RWPE2 (cell line): ENCODE measurements around the gene CALHM3.

Source experiments
- ATAC-seq: fragments of 200-7000 bp; cut with Tn5 transposase; 3 replicates; pipeline ENCODE4 v1.9.1; 2021; ENCODE audit warnings: low read depth
- DNase-seq: peaks from one replicate; pipeline ENCODE4 v3.0.0-alpha.2; 2020; ENCODE audit warnings: low spot score
- H3K27ac ChIP-seq: fragments of 450-650 bp; 2 replicates; pipeline ENCODE4 v1.5.1; 2017; ENCODE audit warnings: mild to moderate bottlenecking; ENCODE audit not compliant: poor library complexity, severe bottlenecking
- H3K27me3 ChIP-seq: fragments of 250-450 bp; sonication (Bioruptor Pico); 2 replicates; pipeline ENCODE4 v1.5.1; 2021; ENCODE audit warnings: mild to moderate bottlenecking, moderate library complexity; ENCODE audit not compliant: insufficient read depth, poor library complexity, severe bottlenecking
- H3K36me3 ChIP-seq: fragments of 250-450 bp; sonication (Bioruptor Pico); 2 replicates; pipeline ENCODE4 v1.5.1; 2020; ENCODE audit warnings: low read depth, mild to moderate bottlenecking, moderate library complexity
- H3K4me1 ChIP-seq: fragments of 250-450 bp; sonication (Bioruptor Pico); 2 replicates; pipeline ENCODE4 v1.5.1; 2021; ENCODE audit warnings: mild to moderate bottlenecking, moderate library complexity; ENCODE audit not compliant: insufficient read depth, poor library complexity, severe bottlenecking
- H3K4me3 ChIP-seq: fragments of 250-450 bp; sonication (Bioruptor Pico); 2 replicates; pipeline ENCODE4 v1.5.1; 2021; ENCODE audit warnings: mild to moderate bottlenecking, moderate library complexity; ENCODE audit not compliant: severe bottlenecking
- H3K9me3 ChIP-seq: fragments of 250-450 bp; sonication (Bioruptor Pico); 2 replicates; pipeline ENCODE4 v1.5.1; 2021; ENCODE audit warnings: mild to moderate bottlenecking, moderate library complexity; ENCODE audit not compliant: severe bottlenecking
- TF ChIP-seq, protein P1 (sequence below): fragments of 450-650 bp; IDR thresholded peaks from one replicate; pipeline ENCODE4 v1.5.1; 2017; ENCODE audit warnings: mild to moderate bottlenecking, moderate library complexity; ENCODE audit not compliant: poor library complexity, severe bottlenecking

CALHM3 gene

DNA sequence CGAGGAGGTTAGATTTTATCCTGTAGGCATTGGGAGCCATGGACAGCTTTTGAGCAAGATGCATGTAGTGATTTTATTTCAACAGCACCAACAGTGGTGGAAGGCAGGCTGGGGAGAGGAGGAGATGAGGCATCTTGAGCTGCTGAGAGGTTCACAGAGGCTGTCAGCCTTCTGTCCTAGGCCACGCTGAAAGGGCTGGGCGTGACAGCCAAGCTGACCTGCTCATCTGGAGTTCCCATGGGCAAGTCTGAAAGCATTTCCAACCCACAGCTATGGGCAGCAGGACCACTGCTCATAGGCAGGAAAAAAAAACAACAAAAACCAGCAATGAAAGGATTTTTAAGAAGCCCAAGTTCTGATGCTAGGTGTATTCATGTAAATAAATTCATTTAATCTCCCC, 22.1 kb upstream of the CALHM3 start:
- no peak overlapping the region for H3K27ac ChIP-seq
- no peaks in the 10 kb centered on the region for H3K36me3 ChIP-seq
- H3K4me3 ChIP-seq = no peak overlapping the region
- H3K27me3 ChIP-seq = no peaks in the 10 kb centered on the region
- DNase-seq (no peak), ATAC-seq (no peak)
- TF ChIP-seq, protein P1, sequence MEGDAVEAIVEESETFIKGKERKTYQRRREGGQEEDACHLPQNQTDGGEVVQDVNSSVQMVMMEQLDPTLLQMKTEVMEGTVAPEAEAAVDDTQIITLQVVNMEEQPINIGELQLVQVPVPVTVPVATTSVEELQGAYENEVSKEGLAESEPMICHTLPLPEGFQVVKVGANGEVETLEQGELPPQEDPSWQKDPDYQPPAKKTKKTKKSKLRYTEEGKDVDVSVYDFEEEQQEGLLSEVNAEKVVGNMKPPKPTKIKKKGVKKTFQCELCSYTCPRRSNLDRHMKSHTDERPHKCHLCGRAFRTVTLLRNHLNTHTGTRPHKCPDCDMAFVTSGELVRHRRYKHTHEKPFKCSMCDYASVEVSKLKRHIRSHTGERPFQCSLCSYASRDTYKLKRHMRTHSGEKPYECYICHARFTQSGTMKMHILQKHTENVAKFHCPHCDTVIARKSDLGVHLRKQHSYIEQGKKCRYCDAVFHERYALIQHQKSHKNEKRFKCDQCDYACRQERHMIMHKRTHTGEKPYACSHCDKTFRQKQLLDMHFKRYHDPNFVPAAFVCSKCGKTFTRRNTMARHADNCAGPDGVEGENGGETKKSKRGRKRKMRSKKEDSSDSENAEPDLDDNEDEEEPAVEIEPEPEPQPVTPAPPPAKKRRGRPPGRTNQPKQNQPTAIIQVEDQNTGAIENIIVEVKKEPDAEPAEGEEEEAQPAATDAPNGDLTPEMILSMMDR = no peak
- H3K4me1 ChIP-seq = peaks cover 5% of the 10 kb centered on the region
- H3K9me3 ChIP-seq = no peaks in the 10 kb centered on the region

DNA sequence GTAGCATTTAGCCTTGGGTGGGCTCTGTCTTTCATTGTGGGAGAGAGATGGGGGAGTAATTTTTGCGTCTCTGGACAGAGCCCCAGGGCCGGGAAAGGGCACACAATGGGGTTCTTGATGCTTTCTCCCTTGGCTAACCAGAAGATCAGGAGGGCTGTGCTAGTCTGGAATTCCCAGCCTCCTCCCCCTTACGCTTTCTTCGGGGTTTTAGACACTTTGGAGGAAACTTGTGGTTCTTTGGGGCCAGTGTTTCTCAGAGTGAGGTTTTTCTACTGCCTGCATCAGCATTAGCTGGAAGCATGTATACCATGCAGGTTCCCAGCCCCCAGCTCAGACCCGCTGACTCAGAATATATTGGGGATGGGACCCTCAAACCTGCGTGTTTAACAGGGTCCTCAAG, 21.4 kb upstream of the CALHM3 start:
- DNase-seq (no peak), ATAC-seq (no peak)
- H3K4me1 ChIP-seq = peaks cover 5% of the 10 kb centered on the region
- no peaks in the 10 kb centered on the region for H3K9me3 ChIP-seq
- no peak overlapping the region for H3K27ac ChIP-seq
- TF ChIP-seq, protein P1 = no peak
- no peaks in the 10 kb centered on the region for H3K27me3 ChIP-seq
- no peak overlapping the region for H3K4me3 ChIP-seq
- H3K36me3 ChIP-seq = no peaks in the 10 kb centered on the region

DNA sequence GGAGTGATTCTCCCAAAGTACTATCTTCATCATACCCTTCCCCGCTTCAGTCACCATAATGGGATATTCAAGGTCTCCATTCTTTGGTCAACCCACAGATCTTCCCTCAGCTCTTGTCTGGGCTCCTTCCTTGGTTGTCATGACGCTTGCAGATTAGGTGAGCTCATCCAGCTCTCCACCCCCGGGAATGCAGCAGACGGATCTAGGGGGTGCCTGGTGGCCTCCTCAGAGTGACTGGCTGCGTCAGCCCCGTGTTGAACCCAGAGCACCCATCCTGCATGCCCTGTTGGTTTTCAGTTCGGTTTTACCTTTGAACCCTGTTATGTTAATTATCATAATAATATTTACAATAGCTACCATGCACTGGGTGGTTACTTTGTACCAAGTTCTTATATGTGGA, 20.8 kb upstream of the CALHM3 start:
- no peaks in the 10 kb centered on the region for H3K9me3 ChIP-seq
- H3K4me3 ChIP-seq = no peak overlapping the region
- peaks cover 5% of the 10 kb centered on the region for H3K4me1 ChIP-seq
- H3K27ac ChIP-seq = no peak overlapping the region
- no peaks in the 10 kb centered on the region for H3K36me3 ChIP-seq
- DNase-seq = no peak
- TF ChIP-seq, protein P1 = no peak
- H3K27me3 ChIP-seq = peaks cover 5% of the 10 kb centered on the region
- no peak for ATAC-seq

DNA sequence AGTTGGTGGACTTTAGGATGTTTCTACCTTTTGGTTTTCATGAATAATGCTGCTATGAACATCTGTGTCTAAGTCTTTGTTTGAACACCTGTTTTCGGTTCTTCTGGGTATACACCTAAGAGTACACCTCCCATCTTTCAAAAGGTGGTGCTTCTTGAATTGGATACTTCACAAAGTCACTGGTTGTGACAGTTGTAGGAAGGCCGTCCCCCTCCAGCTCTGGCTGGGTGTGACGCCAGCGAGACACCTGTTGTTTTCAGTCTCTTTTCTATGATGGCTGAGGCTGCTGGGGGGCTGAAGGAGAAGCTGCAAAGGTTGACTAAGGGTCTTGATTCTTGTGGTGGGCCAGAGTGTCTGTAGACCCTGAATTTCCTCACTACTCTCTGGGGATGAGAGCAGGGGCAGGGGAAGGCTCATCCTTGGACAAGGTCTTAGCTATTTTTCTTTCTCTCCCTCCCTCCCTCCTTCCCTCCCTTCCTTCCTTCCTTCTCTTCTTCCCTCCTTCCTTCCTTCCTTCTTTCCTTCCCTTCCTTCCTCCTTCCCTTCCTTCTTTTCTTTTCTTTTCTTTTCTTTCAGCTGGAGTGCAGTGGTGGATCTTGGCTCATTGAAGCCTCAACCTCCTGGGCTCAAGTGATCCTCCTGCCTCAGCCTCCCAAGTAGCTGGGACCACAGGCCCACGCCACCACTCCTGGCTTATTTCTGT, 20.0 kb upstream of the CALHM3 start:
- no peak for DNase-seq
- Histone ChIP-seq H3K4me1 (peaks cover 3% of the 10 kb centered on the region), H3K4me3 (no peak overlapping the region)

More for the DNA sequence above, 20.0 kb upstream of the CALHM3 start:
- no peak overlapping the region for H3K27ac ChIP-seq
- no peaks in the 10 kb centered on the region for H3K9me3 ChIP-seq
- ATAC-seq = no peak
- TF ChIP-seq, protein P1 = no peak
- no peaks in the 10 kb centered on the region for H3K36me3 ChIP-seq
- peaks cover 9% of the 10 kb centered on the region for H3K27me3 ChIP-seq
